ENCODE data around the gene TMEM272. TPM values are rescaled to one million over a fixed set of nuclear protein-coding genes. Genes with fewer than 3 reads are reported as not detected.

The TMEM272 gene
- total RNA-seq, 1 donor from 2014 or later, result 0.25 TPM

DNA sequence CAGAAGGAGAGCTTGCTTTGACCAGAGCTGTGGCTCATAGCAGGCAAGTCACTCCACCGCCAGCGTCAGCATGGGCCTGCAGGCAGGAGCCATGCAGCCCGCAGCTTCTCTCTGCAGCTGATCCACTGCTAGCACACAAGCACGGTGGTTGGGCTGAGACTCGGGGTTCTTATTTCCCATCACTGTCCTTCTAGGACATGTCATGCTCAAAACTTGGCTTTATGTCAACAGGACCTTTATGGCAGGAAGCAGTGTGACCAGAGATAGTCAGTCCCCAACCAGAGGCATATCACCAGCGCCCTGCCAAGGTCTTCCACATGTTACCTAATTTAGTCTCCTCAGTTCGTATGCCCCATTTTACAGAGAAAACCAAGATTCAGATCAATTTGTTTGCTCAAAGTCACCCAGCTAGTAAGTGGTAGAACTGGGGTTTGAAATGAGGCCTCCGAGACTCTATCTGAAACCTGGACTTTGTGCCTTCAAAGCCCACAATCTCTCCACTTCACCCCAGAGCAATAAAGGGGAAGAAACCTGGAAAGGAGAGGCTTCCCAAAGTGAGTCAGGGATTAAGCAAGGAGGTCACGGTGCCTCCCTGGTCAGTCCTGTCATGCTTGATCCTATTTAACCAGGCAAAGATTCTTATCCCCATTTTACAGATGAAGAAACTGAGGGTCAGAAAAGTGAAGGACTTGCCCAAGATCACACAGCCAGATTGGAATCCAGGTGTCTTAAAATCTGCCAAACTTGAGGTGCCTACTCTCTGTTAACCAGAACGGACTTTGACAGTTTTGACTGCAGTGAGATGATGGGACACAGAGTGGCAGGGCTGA, 5.1 kb downstream of the TMEM272 start:
- no peak overlapping the region for H3K4me3 ChIP-seq
- H3K9me3 ChIP-seq, result no peaks in the 10 kb centered on the region
- DNase-seq (ENCODE audit: extremely low spot score in 2 of 2), result no peak
- no peaks in the 10 kb centered on the region for H3K36me3 ChIP-seq
- H3K4me1 ChIP-seq, result no peaks in the 10 kb centered on the region
- intact Hi-C loops (cut with DNase I), result no loop called here
- H3K27me3 ChIP-seq, result no peaks in the 10 kb centered on the region
- TF ChIP-seq, protein P1, sequence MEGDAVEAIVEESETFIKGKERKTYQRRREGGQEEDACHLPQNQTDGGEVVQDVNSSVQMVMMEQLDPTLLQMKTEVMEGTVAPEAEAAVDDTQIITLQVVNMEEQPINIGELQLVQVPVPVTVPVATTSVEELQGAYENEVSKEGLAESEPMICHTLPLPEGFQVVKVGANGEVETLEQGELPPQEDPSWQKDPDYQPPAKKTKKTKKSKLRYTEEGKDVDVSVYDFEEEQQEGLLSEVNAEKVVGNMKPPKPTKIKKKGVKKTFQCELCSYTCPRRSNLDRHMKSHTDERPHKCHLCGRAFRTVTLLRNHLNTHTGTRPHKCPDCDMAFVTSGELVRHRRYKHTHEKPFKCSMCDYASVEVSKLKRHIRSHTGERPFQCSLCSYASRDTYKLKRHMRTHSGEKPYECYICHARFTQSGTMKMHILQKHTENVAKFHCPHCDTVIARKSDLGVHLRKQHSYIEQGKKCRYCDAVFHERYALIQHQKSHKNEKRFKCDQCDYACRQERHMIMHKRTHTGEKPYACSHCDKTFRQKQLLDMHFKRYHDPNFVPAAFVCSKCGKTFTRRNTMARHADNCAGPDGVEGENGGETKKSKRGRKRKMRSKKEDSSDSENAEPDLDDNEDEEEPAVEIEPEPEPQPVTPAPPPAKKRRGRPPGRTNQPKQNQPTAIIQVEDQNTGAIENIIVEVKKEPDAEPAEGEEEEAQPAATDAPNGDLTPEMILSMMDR (IDR thresholded peaks at IDR 0.05), result no peak
- TF ChIP-seq POLR2A (IDR thresholded peaks at IDR 0.05) (no peak), POLR2AphosphoS5 (IDR thresholded peaks at IDR 0.05; ENCODE audit: insufficient read depth in 1 of 2, low read depth in 1 of 2) (no peak)
- H3K27ac ChIP-seq, result no peak overlapping the region

DNA sequence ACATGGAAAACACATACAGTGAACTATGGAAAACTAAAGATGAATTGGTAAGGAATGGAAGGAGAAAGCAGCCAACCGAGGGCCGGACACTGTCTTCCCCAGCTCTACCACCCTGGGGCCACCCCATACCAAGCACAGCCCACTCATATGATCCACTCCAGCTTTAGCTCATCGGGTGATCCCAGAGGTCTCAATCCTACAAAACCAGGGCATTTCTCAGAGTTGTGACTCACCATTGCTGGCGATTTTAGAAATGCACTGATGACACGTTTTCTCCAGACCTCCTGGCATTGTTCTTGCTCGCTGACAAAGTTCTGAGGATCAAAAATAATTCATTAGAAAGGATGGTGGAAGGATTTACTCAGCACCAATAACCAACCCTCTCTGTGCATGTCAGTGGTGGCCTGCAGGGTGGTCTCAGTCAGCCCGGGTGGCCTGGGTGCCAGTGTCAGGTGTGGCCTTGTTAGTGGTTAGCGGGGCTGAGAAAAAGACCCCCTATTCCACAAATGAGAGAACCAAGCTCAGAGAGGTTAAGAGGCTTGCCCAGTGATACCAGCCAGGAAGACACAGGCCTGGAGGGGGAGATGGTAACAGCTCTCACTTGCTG, 6.6 kb downstream of the TMEM272 start:
- no peak overlapping the region for H3K4me3 ChIP-seq
- H3K9me3 ChIP-seq, result no peaks in the 10 kb centered on the region
- no peak overlapping the region for H3K27ac ChIP-seq
- intact Hi-C loops (cut with DNase I), result no loop called here
- no peaks in the 10 kb centered on the region for H3K4me1 ChIP-seq
- TF ChIP-seq POLR2A (IDR thresholded peaks at IDR 0.05) (no peak), POLR2AphosphoS5 (IDR thresholded peaks at IDR 0.05; ENCODE audit: insufficient read depth in 1 of 2, low read depth in 1 of 2) (no peak)
- TF ChIP-seq, protein P1 (IDR thresholded peaks at IDR 0.05), result no peak
- no peaks in the 10 kb centered on the region for H3K27me3 ChIP-seq
- no peaks in the 10 kb centered on the region for H3K36me3 ChIP-seq
- peak in 1 of 2 donors; percentile 62 for DNase-seq (ENCODE audit: extremely low spot score in 2 of 2)

DNA sequence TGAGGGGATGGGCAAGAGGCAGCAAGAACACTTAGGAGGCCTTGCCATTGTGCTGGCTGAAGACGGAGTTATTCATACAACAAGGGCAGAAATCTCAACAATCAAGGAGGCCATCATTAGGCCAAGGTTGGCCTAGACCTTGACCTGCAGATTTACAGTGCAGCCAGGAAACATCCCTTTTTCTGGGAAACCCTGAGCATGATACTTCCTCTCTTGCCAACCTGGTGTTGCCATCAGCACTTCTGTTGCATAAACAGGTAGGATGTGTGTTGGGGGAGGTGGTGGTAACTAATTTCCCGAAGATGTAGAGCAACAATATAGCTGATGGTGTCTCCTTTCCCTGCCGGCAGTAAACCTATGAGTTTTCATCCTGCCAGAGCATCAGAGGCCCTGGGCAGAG, 8.0 kb downstream of the TMEM272 start:
- peak in 1 of 2 donors; percentile 70 for DNase-seq (ENCODE audit: extremely low spot score in 2 of 2)
- intact Hi-C loops (cut with DNase I), result no loop called here
- Histone ChIP-seq H3K27ac (no peak overlapping the region), H3K4me3 (no peak overlapping the region), H3K27me3 (no peaks in the 10 kb centered on the region), H3K9me3 (no peaks in the 10 kb centered on the region), H3K4me1 (no peaks in the 10 kb centered on the region), H3K36me3 (no peaks in the 10 kb centered on the region)
- TF ChIP-seq POLR2A (IDR thresholded peaks at IDR 0.05) (no peak), POLR2AphosphoS5 (IDR thresholded peaks at IDR 0.05; ENCODE audit: insufficient read depth in 1 of 2, low read depth in 1 of 2) (no peak)
- TF ChIP-seq, protein P1 (IDR thresholded peaks at IDR 0.05), result no peak

DNA sequence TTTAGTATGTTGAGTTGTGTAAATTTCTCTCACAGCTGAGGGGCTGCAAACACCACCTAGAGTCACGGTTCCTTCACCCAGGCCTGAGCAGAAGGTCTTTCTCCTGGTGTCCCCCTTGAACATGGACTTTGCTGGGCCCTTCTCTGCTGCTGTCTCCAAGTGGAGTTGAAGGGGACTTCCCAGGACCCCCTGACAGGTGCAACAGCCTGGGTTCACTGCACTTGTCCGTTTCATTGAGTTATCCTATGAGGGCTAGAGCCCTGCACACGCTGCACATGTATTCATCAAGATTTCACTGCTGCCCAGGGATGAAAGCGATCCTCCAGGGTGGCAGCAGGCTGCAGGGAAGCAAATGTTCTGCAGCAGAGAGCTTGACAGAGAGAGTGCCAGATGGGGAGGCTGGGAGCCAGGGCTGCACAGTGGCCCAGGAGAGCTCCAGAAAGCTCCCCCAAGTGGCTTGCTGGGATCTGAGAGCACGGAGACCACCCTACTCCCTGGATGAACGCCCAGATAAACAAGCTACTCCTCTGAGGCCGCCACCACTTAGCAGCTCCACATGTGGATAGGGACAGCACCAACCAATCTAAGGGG, 10.3 kb downstream of the TMEM272 start:
- Histone ChIP-seq H3K36me3 (no peaks in the 10 kb centered on the region), H3K9me3 (no peaks in the 10 kb centered on the region), H3K27ac (no peak overlapping the region), H3K4me3 (no peak overlapping the region), H3K4me1 (no peaks in the 10 kb centered on the region), H3K27me3 (no peaks in the 10 kb centered on the region)
- DNase-seq (ENCODE audit: extremely low spot score in 2 of 2), result peak; percentile 61 to 70
- TF ChIP-seq POLR2A (IDR thresholded peaks at IDR 0.05) (no peak), POLR2AphosphoS5 (IDR thresholded peaks at IDR 0.05; ENCODE audit: insufficient read depth in 1 of 2, low read depth in 1 of 2) (no peak)
- TF ChIP-seq, protein P1 (IDR thresholded peaks at IDR 0.05), result no peak
- intact Hi-C loops (cut with DNase I), result no loop called here

Data from vagina (tissue), 2 donors.